Osteoblast (primary cell): Measurements from ENCODE around the gene RAB11A. TPM values are rescaled to one million over a fixed set of nuclear protein-coding genes. Genes with fewer than 3 reads are reported as not detected.

Source experiments
- DNase-seq: peaks from one replicate; pipeline ENCODE4 v3.0.0; 2011; ENCODE audit warnings: low spot score, mixed read lengths; ENCODE audit not compliant: insufficient read length; ENCODE audit errors: missing footprints
- H2AFZ ChIP-seq: 2 replicates; pipeline ENCODE4 v1.6.0; 2011; ENCODE audit warnings: mild to moderate bottlenecking, low read length
- H3K27ac ChIP-seq: 2 replicates; pipeline ENCODE4 v1.5.1; 2011; ENCODE audit warnings: mild to moderate bottlenecking, low read depth, low read length, moderate library complexity
- H3K27me3 ChIP-seq: 2 replicates; pipeline ENCODE4 v1.6.0; 2012; ENCODE audit warnings: mild to moderate bottlenecking, control low read depth, inconsistent platforms, low read length, moderate library complexity; ENCODE audit not compliant: insufficient read depth
- H3K36me3 ChIP-seq: 2 replicates; pipeline ENCODE4 v1.5.1; 2011; ENCODE audit warnings: mild to moderate bottlenecking, low read length, control low read depth, moderate library complexity; ENCODE audit not compliant: insufficient read depth
- H3K4me1 ChIP-seq: 2 replicates; pipeline ENCODE4 v1.5.1; 2011; ENCODE audit warnings: mild to moderate bottlenecking, low read length, control low read depth, moderate library complexity; ENCODE audit not compliant: insufficient read depth
- H3K4me2 ChIP-seq: 2 replicates; pipeline ENCODE4 v1.6.0; 2011; ENCODE audit warnings: mild to moderate bottlenecking, low read length; ENCODE audit not compliant: insufficient read depth
- H3K4me3 ChIP-seq: fragments of 200-600 bp; sonication (generic); 3 replicates; pipeline ENCODE4 v1.5.1; 2012; ENCODE audit warnings: mild to moderate bottlenecking, low read length, inconsistent platforms; ENCODE audit not compliant: insufficient read depth
- H3K79me2 ChIP-seq: 2 replicates; pipeline ENCODE4 v1.6.0; 2012; ENCODE audit warnings: mild to moderate bottlenecking, low read length, control low read depth, inconsistent platforms; ENCODE audit not compliant: insufficient read depth
- H3K9me3 ChIP-seq: 2 replicates; pipeline ENCODE4 v1.5.1; 2011; ENCODE audit warnings: low read depth, low read length, control low read depth
- H4K20me1 ChIP-seq: 2 replicates; pipeline ENCODE4 v1.6.0; 2012; ENCODE audit warnings: mild to moderate bottlenecking, low read length, control low read depth; ENCODE audit not compliant: insufficient read depth
- CTCF ChIP-seq: IDR thresholded peaks from 2 replicates; pipeline ENCODE4 v1.5.1; 2011; ENCODE audit warnings: mild to moderate bottlenecking, low read depth, low read length, moderate library complexity; ENCODE audit errors: extremely low read depth
- total RNA-seq: library from RNA; depleted of rRNA; stranded (reverse); fragments of >200 nt; gene quantifications from 2 replicates; pipeline ENCODE4 v1.2.3, GENCODE V29; 2012

The RAB11A gene
- total RNA-seq, 1 donor: 68.0 TPM

- H3K79me2 ChIP-seq: no peaks in the 10 kb centered on the region
- no peak overlapping the region for H3K27ac ChIP-seq
- DNase-seq: no peak
- peaks cover 27% of the 10 kb centered on the region for H3K4me1 ChIP-seq
- H3K4me3 ChIP-seq: no peak overlapping the region
- no peak overlapping the region for H2AFZ ChIP-seq
- no peak overlapping the region for H3K4me2 ChIP-seq
- H4K20me1 ChIP-seq: no peaks in the 10 kb centered on the region
- no peaks in the 10 kb centered on the region for H3K36me3 ChIP-seq
- peak; percentile 45 for TF ChIP-seq CTCF
- no peaks in the 10 kb centered on the region for H3K9me3 ChIP-seq
- no peaks in the 10 kb centered on the region for H3K27me3 ChIP-seq
Observed at GRCh38 chr15:65829130-65829764, 40.0 kb upstream of the RAB11A start.

GRCh38 chr15:65832549-65833364, 36.5 kb upstream of the RAB11A start:
- Histone ChIP-seq H3K9me3 (no peaks in the 10 kb centered on the region), H3K79me2 (no peaks in the 10 kb centered on the region), H3K27ac (peak overlapping the region; percentile 66), H3K4me2 (peak overlapping the region; percentile 79), H3K4me1 (peaks cover 21% of the 10 kb centered on the region), H2AFZ (peak overlapping the region; percentile 65), H3K27me3 (no peaks in the 10 kb centered on the region), H3K4me3 (peak overlapping the region; percentile 61), H4K20me1 (no peaks in the 10 kb centered on the region), H3K36me3 (no peaks in the 10 kb centered on the region)
- no peak for TF ChIP-seq CTCF
- DNase-seq: peak; percentile 93

GRCh38 chr15:65833501-65834205, 35.6 kb upstream of the RAB11A start:
- DNase-seq: no peak
- H3K9me3 ChIP-seq: no peaks in the 10 kb centered on the region
- H3K4me3 ChIP-seq: no peak overlapping the region
- no peaks in the 10 kb centered on the region for H3K36me3 ChIP-seq
- H3K79me2 ChIP-seq: no peaks in the 10 kb centered on the region
- peaks cover 21% of the 10 kb centered on the region for H3K4me1 ChIP-seq
- H3K27me3 ChIP-seq: no peaks in the 10 kb centered on the region
- H2AFZ ChIP-seq: peak overlapping the region; percentile 65
- peak overlapping the region; percentile 66 for H3K27ac ChIP-seq
- H4K20me1 ChIP-seq: no peaks in the 10 kb centered on the region
- no peak for TF ChIP-seq CTCF
- peak overlapping the region; percentile 79 for H3K4me2 ChIP-seq
